ENCODE data around the gene DGKE.

DGKE gene

GRCh38 chr17:56893503-56893902, 59.6 kb downstream of the DGKE start:
- DNase-seq = no peak

GRCh38 chr17:56894859-56895455, 61.0 kb downstream of the DGKE start:
- no peak for DNase-seq

- DNase-seq = no peak
Observed at GRCh38 chr17:56896217-56896967, 62.4 kb downstream of the DGKE start.

- no peak for DNase-seq
Observed at GRCh38 chr17:56896968-56897359, 63.0 kb downstream of the DGKE start.

GRCh38 chr17:56897646-56898424, 63.9 kb downstream of the DGKE start:
- DNase-seq = no peak

- DNase-seq = no peak
Observed at GRCh38 chr17:56898874-56899273, 64.9 kb downstream of the DGKE start.

- DNase-seq = no peak
Observed at GRCh38 chr17:56899403-56899802, 65.5 kb downstream of the DGKE start.

- DNase-seq = no peak
Observed at GRCh38 chr17:56902348-56902747, 68.4 kb downstream of the DGKE start.

- no peak for DNase-seq
Observed at GRCh38 chr17:56903560-56903959, 69.6 kb downstream of the DGKE start.

GRCh38 chr17:56908001-56908542, 74.1 kb downstream of the DGKE start:
- DNase-seq = no peak

GRCh38 chr17:56909742-56910508, 76.0 kb downstream of the DGKE start:
- DNase-seq = no peak

GRCh38 chr17:56910509-56911235, 76.7 kb downstream of the DGKE start:
- no peak for DNase-seq

GRCh38 chr17:56912105-56912999, 78.4 kb downstream of the DGKE start:
- no peak for DNase-seq

- no peak for DNase-seq
Observed at GRCh38 chr17:56913000-56913311, 79.0 kb downstream of the DGKE start.

- DNase-seq = no peak
Observed at GRCh38 chr17:56913353-56913866, 79.5 kb downstream of the DGKE start.

GRCh38 chr17:56913867-56914580, 80.1 kb downstream of the DGKE start, which contains the start of gene TRIM25:
Gene TRIM25 (minus strand): TSS chr17:56914049. CDS start chr17:56913988, 61 bp downstream.
- DNase-seq = peak; percentile 90

GRCh38 chr17:56914581-56915273, 80.8 kb downstream of the DGKE start:
- DNase-seq = no peak

- no peak for DNase-seq
Observed at GRCh38 chr17:56917559-56918296, 83.8 kb downstream of the DGKE start.

GRCh38 chr17:56918916-56919315, 85.0 kb downstream of the DGKE start:
- no peak for DNase-seq

Data from GDM1 (cell line).